Activated naive CD4-positive, alpha-beta T cell treated with anti-CD3 and anti-CD28 coated beads, Interleukin-2, amount 50 U/mL, for 72 hours (primary cell): ENCODE data around the gene HMX2. TPM values are rescaled to one million over a fixed set of nuclear protein-coding genes. Genes with fewer than 3 reads are reported as not detected.

Experiments
- ATAC-seq, 2 donors: fragments of 150-1000 bp; cut with Tn5 transposase; 2 replicates each; pipeline ENCODE4 v1.10.0; 2021; ENCODE audit warnings: mild to moderate bottlenecking in 2 of 2, moderate library complexity in 2 of 2
- DNase-seq, 2 donors: peaks; one replicate each; pipeline ENCODE4 v3.0.0; 2021 to 2022; ENCODE audit warnings: low spot score in 2 of 2
- H3K27ac Mint-ChIP-seq, 2 donors: one replicate each; pipeline ENCODE4 v1.8.0; 2022; ENCODE audit warnings: mild to moderate bottlenecking in 2 of 2, mixed read lengths in 2 of 2
- H3K36me3 Mint-ChIP-seq, 2 donors: one replicate each; pipeline ENCODE4 v1.8.0; 2022; ENCODE audit warnings: mixed read lengths in 2 of 2
- H3K9me3 Mint-ChIP-seq, 2 donors: one replicate each; pipeline ENCODE4 v1.8.0; 2022; ENCODE audit warnings: mixed read lengths in 2 of 2
- total RNA-seq, 2 donors: library from RNA; stranded (reverse); gene quantifications; one replicate each; pipeline ENCODE4 v1.2.3, GENCODE V29; 2022

HMX2 gene
- under 1 TPM; 0.18 to 0.60 TPM for total RNA-seq

GRCh38 chr10:123147635-123148413 lies at the start of gene HMX2:
Gene HMX2 (plus strand): TSS chr10:123148136. CDS start chr10:123148379, 243 bp downstream.
- Mint-ChIP-seq H3K9me3 (no peaks in the 10 kb centered on the region), H3K27ac (no peak within 1 kb of the TSS), H3K36me3 (peaks cover 5 to 18% of the 10 kb centered on the region in 2 donors)
- peak; percentile 55 to 59 for DNase-seq
- ATAC-seq: peak; percentile 47 to 61

- Mint-ChIP-seq H3K9me3 (no peaks in the 10 kb centered on the region), H3K36me3 (no peaks in the 10 kb centered on the region), H3K27ac (no peak overlapping the region)
- DNase-seq (no peak), ATAC-seq (no peak)
Measured at GRCh38 chr10:123100030-123100762, 47.7 kb upstream of the HMX2 start.

GRCh38 chr10:123101872-123102271 lies 46.1 kb upstream of the HMX2 start:
- no peak for DNase-seq
- no peak for ATAC-seq
- H3K27ac Mint-ChIP-seq: no peak overlapping the region
- H3K36me3 Mint-ChIP-seq: no peaks in the 10 kb centered on the region
- H3K9me3 Mint-ChIP-seq: no peaks in the 10 kb centered on the region

GRCh38 chr10:123102673-123103072 lies 45.3 kb upstream of the HMX2 start:
- ATAC-seq: no peak
- H3K27ac Mint-ChIP-seq: no peak overlapping the region
- no peaks in the 10 kb centered on the region for H3K9me3 Mint-ChIP-seq

GRCh38 chr10:123103944-123104343 lies 44.0 kb upstream of the HMX2 start:
- Mint-ChIP-seq H3K9me3 (no peaks in the 10 kb centered on the region), H3K27ac (no peak overlapping the region)
- ATAC-seq: no peak

More at GRCh38 chr10:123102673-123103072, 45.3 kb upstream of the HMX2 start:
- DNase-seq: no peak
- H3K36me3 Mint-ChIP-seq: no peaks in the 10 kb centered on the region

GRCh38 chr10:123109466-123109865 lies 38.5 kb upstream of the HMX2 start:
- ATAC-seq (no peak), DNase-seq (no peak)
- Mint-ChIP-seq H3K9me3 (no peaks in the 10 kb centered on the region), H3K27ac (no peak overlapping the region), H3K36me3 (no peaks in the 10 kb centered on the region)

More at GRCh38 chr10:123103944-123104343, 44.0 kb upstream of the HMX2 start:
- no peaks in the 10 kb centered on the region for H3K36me3 Mint-ChIP-seq
- DNase-seq: no peak

- Mint-ChIP-seq H3K27ac (no peak overlapping the region), H3K9me3 (no peaks in the 10 kb centered on the region), H3K36me3 (no peaks in the 10 kb centered on the region)
- DNase-seq (no peak), ATAC-seq (no peak)
Measured at GRCh38 chr10:123117644-123118417, 30.1 kb upstream of the HMX2 start.

GRCh38 chr10:123119081-123119480 lies 28.9 kb upstream of the HMX2 start:
- no peak for ATAC-seq

GRCh38 chr10:123126246-123126645 lies 21.7 kb upstream of the HMX2 start:
- Mint-ChIP-seq H3K9me3 (no peaks in the 10 kb centered on the region), H3K36me3 (no peaks in the 10 kb centered on the region), H3K27ac (no peak overlapping the region)
- DNase-seq: no peak
- no peak for ATAC-seq

More at GRCh38 chr10:123119081-123119480, 28.9 kb upstream of the HMX2 start:
- no peaks in the 10 kb centered on the region for H3K9me3 Mint-ChIP-seq
- no peak overlapping the region for H3K27ac Mint-ChIP-seq
- DNase-seq: no peak
- H3K36me3 Mint-ChIP-seq: no peaks in the 10 kb centered on the region

GRCh38 chr10:123129618-123130271 lies 18.2 kb upstream of the HMX2 start:
- Mint-ChIP-seq H3K9me3 (no peaks in the 10 kb centered on the region), H3K36me3 (no peaks in the 10 kb centered on the region), H3K27ac (no peak overlapping the region)
- DNase-seq: no peak
- ATAC-seq: peak in 1 of 2 donors; percentile 66

GRCh38 chr10:123132576-123133477 lies 15.1 kb upstream of the HMX2 start:
- Mint-ChIP-seq H3K9me3 (no peaks in the 10 kb centered on the region), H3K27ac (peak overlapping the region in 1 of 2 donors; percentile 68), H3K36me3 (no peaks in the 10 kb centered on the region)
- peak; percentile 79 to 88 for DNase-seq
- ATAC-seq: peak; percentile 63 to 76

GRCh38 chr10:123133541-123134342 lies 14.2 kb upstream of the HMX2 start:
- H3K27ac Mint-ChIP-seq: no peak overlapping the region
- no peaks in the 10 kb centered on the region for H3K9me3 Mint-ChIP-seq
- DNase-seq (no peak), ATAC-seq (no peak)
- H3K36me3 Mint-ChIP-seq: no peaks in the 10 kb centered on the region

- H3K27ac Mint-ChIP-seq: no peak overlapping the region
- DNase-seq: no peak
- ATAC-seq: no peak
- H3K36me3 Mint-ChIP-seq: no peaks in the 10 kb centered on the region
- no peaks in the 10 kb centered on the region for H3K9me3 Mint-ChIP-seq
Measured at GRCh38 chr10:123134343-123134914, 13.5 kb upstream of the HMX2 start.

GRCh38 chr10:123134915-123135414 lies 13.0 kb upstream of the HMX2 start:
- H3K27ac Mint-ChIP-seq: no peak overlapping the region
- H3K9me3 Mint-ChIP-seq: no peaks in the 10 kb centered on the region
- H3K36me3 Mint-ChIP-seq: no peaks in the 10 kb centered on the region
- no peak for ATAC-seq
- no peak for DNase-seq
